GM12801 (cell line): Measurements from ENCODE around the gene IGF2BP2.

Experiments used
- CTCF ChIP-seq: IDR thresholded peaks from one replicate; pipeline ENCODE4 v1.5.1; 2011; ENCODE audit warnings: control low read depth; ENCODE audit not compliant: insufficient read length; ENCODE audit errors: extremely low read depth

The IGF2BP2 gene

GRCh38 chr3:185758912-185759311, 65.9 kb downstream of the IGF2BP2 start:
- TF ChIP-seq CTCF: no peak

- TF ChIP-seq CTCF: no peak
Observed at GRCh38 chr3:185757176-185757575, 67.7 kb downstream of the IGF2BP2 start.

- no peak for TF ChIP-seq CTCF
Observed at GRCh38 chr3:185756477-185756876, 68.4 kb downstream of the IGF2BP2 start.

GRCh38 chr3:185754920-185755319, 69.9 kb downstream of the IGF2BP2 start:
- no peak for TF ChIP-seq CTCF

- no peak for TF ChIP-seq CTCF
Observed at GRCh38 chr3:185753354-185753753, 71.5 kb downstream of the IGF2BP2 start.

- no peak for TF ChIP-seq CTCF
Observed at GRCh38 chr3:185750702-185751101, 74.1 kb downstream of the IGF2BP2 start.

- TF ChIP-seq CTCF: no peak
Observed at GRCh38 chr3:185750015-185750414, 74.8 kb downstream of the IGF2BP2 start.

- no peak for TF ChIP-seq CTCF
Observed at GRCh38 chr3:185746470-185746869, 78.4 kb downstream of the IGF2BP2 start.
